Right atrium auricular region (tissue), 2 donors: Measurements from ENCODE around the gene LRMDA. TPM values are rescaled to one million over a fixed set of nuclear protein-coding genes. Genes with fewer than 3 reads are reported as not detected.
"Not testable (repeated sequence)": the region's sequence is repeated elsewhere in the genome, so short reads cannot be mapped to it uniquely, and the experiment has no call there.

Experiments used
- DNase-seq: peaks from one replicate; pipeline ENCODE4 v3.0.0-alpha.2; 2019; ENCODE audit warnings: low spot score
- H3K27ac ChIP-seq, 2 donors: fragments of 200-600 bp; sonication (generic); 1 replicate in 1 of 2; 2 replicates in 1 of 2; pipeline ENCODE4 v1.5.1; 2016 to 2019
- H3K27me3 ChIP-seq, 2 donors: fragments of 200-600 bp; sonication (generic); one replicate each; pipeline versions ENCODE4 v1.5.1 to v1.6.0; 2017 to 2019
- H3K36me3 ChIP-seq: fragments of 200-600 bp; sonication (generic); one replicate; pipeline ENCODE4 v1.5.1; 2016
- H3K4me1 ChIP-seq, 2 donors: fragments of 200-600 bp; sonication (generic); one replicate each; pipeline versions ENCODE4 v1.5.1 to v1.6.0; 2017 to 2019
- H3K4me3 ChIP-seq, 2 donors: fragments of 200-600 bp; sonication (generic); 1 replicate in 1 of 2; 2 replicates in 1 of 2; pipeline ENCODE4 v1.5.1; 2017 to 2019; ENCODE audit warnings: mild to moderate bottlenecking in 1 of 2, moderate library complexity in 1 of 2
- H3K9me3 ChIP-seq, 2 donors: fragments of 200-600 bp; sonication (generic); one replicate each; pipeline ENCODE4 v1.5.1; 2019
- total RNA-seq, 2 donors: library from RNA; depleted of rRNA; stranded (reverse); fragments of >200 nt; gene quantifications; one replicate each; pipeline ENCODE4 v1.1.0, GENCODE V29; 2016
- TF ChIP-seq, protein P1 (sequence below), 2 donors: fragments of 200-600 bp; sonication (generic); IDR thresholded peaks; one replicate each; pipeline ENCODE4 v1.5.1; 2019; ENCODE audit warnings: antibody characterized with exemption in 2 of 2

Gene LRMDA
- total RNA-seq, 2 donors from 2014 or later, result 6.1 to 19.1 TPM

DNA sequence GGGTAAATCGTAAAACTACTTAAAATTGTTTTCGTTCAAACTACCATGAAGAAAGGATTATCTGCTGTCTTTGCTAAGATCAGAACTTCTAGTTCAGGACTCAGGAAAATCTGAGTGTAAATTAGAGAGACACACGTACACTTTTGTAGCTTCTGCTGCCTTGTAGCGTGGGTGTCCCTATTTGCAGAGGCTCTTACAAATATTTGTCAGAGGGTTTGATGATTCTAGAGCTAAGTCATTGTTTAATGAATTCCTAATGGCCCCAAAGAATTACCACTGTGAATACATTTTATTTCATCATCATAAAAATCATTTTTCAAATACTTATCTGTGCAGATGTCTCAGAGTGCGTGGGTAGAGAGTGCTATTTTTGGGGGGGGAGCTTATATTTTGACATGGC lies 314.9 kb downstream of the LRMDA start:
- no peak overlapping the region for H3K4me3 ChIP-seq
- no peaks in the 10 kb centered on the region for H3K4me1 ChIP-seq
- no peak overlapping the region for H3K27ac ChIP-seq
- H3K36me3 ChIP-seq, result no peaks in the 10 kb centered on the region
- no peaks in the 10 kb centered on the region for H3K27me3 ChIP-seq
- TF ChIP-seq, protein P1, sequence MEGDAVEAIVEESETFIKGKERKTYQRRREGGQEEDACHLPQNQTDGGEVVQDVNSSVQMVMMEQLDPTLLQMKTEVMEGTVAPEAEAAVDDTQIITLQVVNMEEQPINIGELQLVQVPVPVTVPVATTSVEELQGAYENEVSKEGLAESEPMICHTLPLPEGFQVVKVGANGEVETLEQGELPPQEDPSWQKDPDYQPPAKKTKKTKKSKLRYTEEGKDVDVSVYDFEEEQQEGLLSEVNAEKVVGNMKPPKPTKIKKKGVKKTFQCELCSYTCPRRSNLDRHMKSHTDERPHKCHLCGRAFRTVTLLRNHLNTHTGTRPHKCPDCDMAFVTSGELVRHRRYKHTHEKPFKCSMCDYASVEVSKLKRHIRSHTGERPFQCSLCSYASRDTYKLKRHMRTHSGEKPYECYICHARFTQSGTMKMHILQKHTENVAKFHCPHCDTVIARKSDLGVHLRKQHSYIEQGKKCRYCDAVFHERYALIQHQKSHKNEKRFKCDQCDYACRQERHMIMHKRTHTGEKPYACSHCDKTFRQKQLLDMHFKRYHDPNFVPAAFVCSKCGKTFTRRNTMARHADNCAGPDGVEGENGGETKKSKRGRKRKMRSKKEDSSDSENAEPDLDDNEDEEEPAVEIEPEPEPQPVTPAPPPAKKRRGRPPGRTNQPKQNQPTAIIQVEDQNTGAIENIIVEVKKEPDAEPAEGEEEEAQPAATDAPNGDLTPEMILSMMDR (IDR thresholded peaks at IDR 0.05), result no peak
- H3K9me3 ChIP-seq, result no peaks in the 10 kb centered on the region
- DNase-seq, result no peak

DNA sequence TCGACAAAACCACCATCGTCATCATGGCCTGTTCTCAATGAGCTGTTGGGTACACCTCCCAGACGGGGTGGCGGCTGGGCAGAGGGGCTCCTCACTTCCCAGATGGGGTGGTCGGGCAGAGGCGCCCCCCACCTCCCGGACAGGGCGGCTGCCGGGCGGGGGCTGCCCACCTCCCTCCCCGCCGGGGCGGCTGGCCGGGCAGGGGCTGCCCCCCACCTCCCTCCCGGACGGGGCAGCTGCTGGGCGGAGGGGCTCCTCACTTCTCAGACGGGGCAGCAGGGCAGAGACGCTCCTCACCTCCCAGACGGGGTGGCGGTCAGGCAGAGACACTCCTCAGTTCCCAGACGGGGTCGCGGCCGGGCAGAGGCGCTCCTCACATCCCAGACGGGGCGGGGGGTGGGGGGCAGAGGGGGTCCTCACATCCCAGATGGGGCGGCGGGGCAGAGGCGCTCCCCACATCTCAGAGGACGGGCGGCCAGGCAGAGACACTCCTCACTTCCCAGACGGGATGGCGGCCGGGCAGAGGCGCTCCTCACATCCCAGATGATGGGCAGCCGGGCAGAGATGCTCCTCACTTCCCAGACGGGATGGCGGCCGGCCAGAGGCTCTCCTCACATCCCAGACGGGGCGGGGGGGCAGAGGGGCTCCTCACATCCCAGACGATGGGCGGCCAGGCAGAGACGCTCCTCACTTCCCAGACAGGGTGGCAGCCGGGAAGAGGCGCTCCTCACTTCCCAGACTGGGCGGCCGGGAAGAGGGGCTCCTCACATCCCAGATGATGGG lies 318.9 kb downstream of the LRMDA start:
- not testable (repeated sequence) for H3K27me3 ChIP-seq, H3K9me3 ChIP-seq, DNase-seq, H3K4me3 ChIP-seq, H3K4me1 ChIP-seq, H3K36me3 ChIP-seq, H3K27ac ChIP-seq

DNA sequence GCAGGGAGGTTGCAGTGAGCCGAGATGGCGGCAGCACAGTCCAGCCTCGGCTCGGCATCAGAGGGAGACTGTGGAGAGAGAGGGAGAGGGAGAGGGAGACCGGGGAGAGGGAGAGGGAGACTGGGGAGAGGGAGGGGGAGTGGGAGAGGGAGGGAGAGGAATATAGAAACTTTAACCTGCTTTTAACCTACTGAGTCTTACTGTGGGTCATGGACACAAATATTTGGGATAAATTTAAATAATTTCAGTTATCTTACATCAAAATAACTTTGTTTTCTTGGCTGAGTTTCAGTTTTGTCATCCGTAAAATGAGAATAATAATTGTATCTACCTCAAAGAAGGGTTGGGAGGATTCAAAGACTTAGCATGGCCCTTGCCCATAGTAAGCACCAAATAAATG lies 319.8 kb downstream of the LRMDA start:
- Histone ChIP-seq H3K27me3 (no peaks in the 10 kb centered on the region), H3K27ac (no peak overlapping the region), H3K9me3 (no peaks in the 10 kb centered on the region), H3K4me1 (no peaks in the 10 kb centered on the region), H3K4me3 (no peak overlapping the region), H3K36me3 (no peaks in the 10 kb centered on the region)
- TF ChIP-seq, protein P1 (IDR thresholded peaks at IDR 0.05), result no peak
- no peak for DNase-seq

DNA sequence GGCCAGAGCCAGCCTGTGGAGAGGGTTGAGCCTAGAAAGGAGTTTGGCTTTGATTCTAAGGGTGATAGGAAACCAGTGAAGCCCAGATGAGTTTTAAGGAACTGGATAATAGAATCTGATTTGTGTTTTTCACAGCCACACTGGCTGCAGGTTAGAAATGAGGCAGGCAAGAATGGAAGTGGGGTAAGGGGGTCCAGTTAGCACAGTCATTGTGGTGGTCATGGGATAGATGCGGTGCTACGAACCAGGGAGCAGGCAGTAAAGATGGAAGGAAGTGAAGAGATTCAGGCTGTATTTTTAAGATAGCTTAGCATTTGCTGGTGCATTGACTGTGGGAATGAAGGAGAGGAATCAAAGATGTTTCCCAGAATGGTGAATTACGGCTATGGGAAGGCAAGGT lies 322.2 kb downstream of the LRMDA start:
- Histone ChIP-seq H3K36me3 (no peaks in the 10 kb centered on the region), H3K9me3 (no peaks in the 10 kb centered on the region), H3K27ac (no peak overlapping the region), H3K27me3 (no peaks in the 10 kb centered on the region), H3K4me1 (no peaks in the 10 kb centered on the region), H3K4me3 (no peak overlapping the region)
- TF ChIP-seq, protein P1 (IDR thresholded peaks at IDR 0.05), result no peak
- no peak for DNase-seq

DNA sequence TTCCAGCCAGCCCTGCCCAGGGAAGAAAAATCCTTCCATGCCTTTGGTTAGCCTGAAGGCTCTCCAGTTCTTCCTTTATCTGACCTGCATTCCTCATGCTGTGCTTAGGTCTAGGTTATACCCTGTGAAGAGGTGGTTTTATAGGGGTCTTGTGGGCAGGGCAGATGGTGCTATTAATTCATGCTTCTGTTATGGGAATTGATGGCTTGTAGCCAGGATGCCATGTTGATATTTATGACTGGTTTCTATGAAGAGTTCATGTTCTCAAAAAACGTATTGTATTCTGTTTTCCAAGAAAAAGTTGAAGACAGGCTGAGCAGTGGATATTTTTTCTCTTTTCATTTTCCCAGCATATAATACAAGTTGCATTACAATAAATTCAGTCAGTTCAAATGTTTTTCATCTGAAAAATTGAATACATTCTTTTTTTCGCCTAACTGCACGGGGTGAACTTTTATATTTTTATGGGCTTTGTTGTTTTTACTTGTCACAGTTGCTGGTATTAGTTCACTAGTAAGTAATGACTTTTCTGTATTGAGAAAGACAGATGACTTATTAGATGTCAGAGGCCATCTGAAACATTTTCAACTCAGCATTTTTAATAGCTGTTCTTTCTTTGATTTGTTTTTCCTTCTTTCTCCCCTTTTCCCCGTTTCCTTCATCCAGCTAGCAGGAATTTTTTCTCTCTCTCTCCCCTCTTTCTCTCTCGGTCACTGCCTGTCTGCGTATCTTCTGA lies 322.8 kb downstream of the LRMDA start:
- H3K27me3 ChIP-seq, result no peaks in the 10 kb centered on the region
- TF ChIP-seq, protein P1 (IDR thresholded peaks at IDR 0.05), result no peak
- no peak for DNase-seq
- no peak overlapping the region for H3K4me3 ChIP-seq
- H3K4me1 ChIP-seq, result no peaks in the 10 kb centered on the region
- no peaks in the 10 kb centered on the region for H3K36me3 ChIP-seq
- no peak overlapping the region for H3K27ac ChIP-seq
- H3K9me3 ChIP-seq, result no peaks in the 10 kb centered on the region

GRCh38 chr10:75755528-75755927 lies 324.1 kb downstream of the LRMDA start:
- Histone ChIP-seq H3K4me1 (no peaks in the 10 kb centered on the region), H3K27me3 (no peaks in the 10 kb centered on the region), H3K27ac (no peak overlapping the region), H3K36me3 (no peaks in the 10 kb centered on the region), H3K4me3 (no peak overlapping the region), H3K9me3 (no peaks in the 10 kb centered on the region)
- TF ChIP-seq, protein P1 (IDR thresholded peaks at IDR 0.05), result no peak
- no peak for DNase-seq
